GM18517 (cell line): ENCODE results near the gene FAM53C.

Experiments
- ATAC-seq: cut with Tn5 transposase; IDR thresholded peaks from one replicate; pipeline ENCODE4 v1.9.1; 2021; ENCODE audit warnings: mild to moderate bottlenecking, moderate library complexity; ENCODE audit not compliant: unreplicated experiment

FAM53C gene

GRCh38 chr5:138350563-138350890, 12.5 kb downstream of the FAM53C start:
- ATAC-seq, result no peak

- ATAC-seq, result no peak
Measured at GRCh38 chr5:138351056-138351455, 13.0 kb downstream of the FAM53C start.

- no peak for ATAC-seq
Measured at GRCh38 chr5:138351517-138351916, 13.5 kb downstream of the FAM53C start.

- peak; percentile 37 for ATAC-seq
Measured at GRCh38 chr5:138352071-138352721, 14.1 kb downstream of the FAM53C start, which contains the start of gene KDM3B. Gene KDM3B (plus strand): TSS chr5:138352685. CDS start chr5:138352796, 111 bp downstream.

GRCh38 chr5:138352722-138353559, 14.9 kb downstream of the FAM53C start:
- peak; percentile 42 for ATAC-seq

- ATAC-seq, result no peak
Measured at GRCh38 chr5:138353560-138354080, 15.6 kb downstream of the FAM53C start.

GRCh38 chr5:138354387-138354786, 16.3 kb downstream of the FAM53C start:
- ATAC-seq, result no peak

GRCh38 chr5:138354926-138355378, 16.9 kb downstream of the FAM53C start:
- ATAC-seq, result peak; percentile 41

GRCh38 chr5:138359621-138360020, 21.6 kb downstream of the FAM53C start:
- no peak for ATAC-seq

- no peak for ATAC-seq
Measured at GRCh38 chr5:138360941-138361452, 22.9 kb downstream of the FAM53C start.

- no peak for ATAC-seq
Measured at GRCh38 chr5:138364576-138364975, 26.5 kb downstream of the FAM53C start.

GRCh38 chr5:138366632-138367382, 28.7 kb downstream of the FAM53C start:
- no peak for ATAC-seq

GRCh38 chr5:138369261-138369660, 31.2 kb downstream of the FAM53C start:
- ATAC-seq, result no peak

GRCh38 chr5:138369706-138370105, 31.6 kb downstream of the FAM53C start:
- no peak for ATAC-seq

GRCh38 chr5:138370537-138370936, 32.5 kb downstream of the FAM53C start:
- no peak for ATAC-seq

GRCh38 chr5:138371454-138371853, 33.4 kb downstream of the FAM53C start:
- no peak for ATAC-seq

- no peak for ATAC-seq
Measured at GRCh38 chr5:138372225-138372624, 34.2 kb downstream of the FAM53C start.

- no peak for ATAC-seq
Measured at GRCh38 chr5:138372653-138373052, 34.6 kb downstream of the FAM53C start.

GRCh38 chr5:138382347-138382746, 44.3 kb downstream of the FAM53C start:
- ATAC-seq, result no peak

- ATAC-seq, result no peak
Measured at GRCh38 chr5:138385660-138386059, 47.6 kb downstream of the FAM53C start.

- no peak for ATAC-seq
Measured at GRCh38 chr5:138386290-138386689, 48.2 kb downstream of the FAM53C start.
